RCC 7860 (cell line): ENCODE data around the gene INSIG1.

Experiments used
- DNase-seq: peaks from one replicate; pipeline ENCODE4 v3.0.0-alpha.2; 2015; ENCODE audit warnings: low spot score
- FAIRE-seq: peaks from 2 replicates; lab custom pipeline; 2012; peaks lifted over from hg19 to GRCh38; lab: Jason Lieb, UNC

Gene INSIG1

GRCh38 chr7:155299535-155300202, 2.0 kb downstream of the INSIG1 start:
- no peak for FAIRE-seq
- DNase-seq: no peak

GRCh38 chr7:155300641-155301452, 3.2 kb downstream of the INSIG1 start:
- FAIRE-seq (no peak), DNase-seq (no peak)

- DNase-seq: no peak
- no peak for FAIRE-seq
Measured at GRCh38 chr7:155303039-155303593, 5.4 kb downstream of the INSIG1 start.

GRCh38 chr7:155303897-155304296, 6.2 kb downstream of the INSIG1 start:
- FAIRE-seq: no peak
- DNase-seq: no peak

GRCh38 chr7:155305231-155305904, 7.7 kb downstream of the INSIG1 start:
- FAIRE-seq (no peak), DNase-seq (no peak)

- no peak for FAIRE-seq
- no peak for DNase-seq
Measured at GRCh38 chr7:155306673-155307470, 9.2 kb downstream of the INSIG1 start.

- FAIRE-seq: no peak
- DNase-seq: no peak
Measured at GRCh38 chr7:155308330-155309020, 10.8 kb downstream of the INSIG1 start.

GRCh38 chr7:155309021-155309338, 11.3 kb downstream of the INSIG1 start:
- DNase-seq (no peak), FAIRE-seq (no peak)

- DNase-seq: no peak
Measured at GRCh38 chr7:155310425-155311114, 12.9 kb downstream of the INSIG1 start.

GRCh38 chr7:155311826-155312537, 14.3 kb downstream of the INSIG1 start:
- DNase-seq (no peak), FAIRE-seq (no peak)

More at GRCh38 chr7:155310425-155311114, 12.9 kb downstream of the INSIG1 start:
- FAIRE-seq: no peak

GRCh38 chr7:155312633-155313032, 15.0 kb downstream of the INSIG1 start:
- FAIRE-seq: no peak

GRCh38 chr7:155313096-155313495, 15.4 kb downstream of the INSIG1 start:
- DNase-seq: no peak
- no peak for FAIRE-seq

More at GRCh38 chr7:155312633-155313032, 15.0 kb downstream of the INSIG1 start:
- no peak for DNase-seq

GRCh38 chr7:155315977-155316376, 18.3 kb downstream of the INSIG1 start:
- FAIRE-seq: no peak
- no peak for DNase-seq

GRCh38 chr7:155316427-155317113, 18.9 kb downstream of the INSIG1 start:
- FAIRE-seq (no peak), DNase-seq (no peak)

GRCh38 chr7:155317114-155317434, 19.4 kb downstream of the INSIG1 start:
- DNase-seq (no peak), FAIRE-seq (no peak)

GRCh38 chr7:155318245-155318644, 20.6 kb downstream of the INSIG1 start:
- FAIRE-seq (no peak), DNase-seq (no peak)

GRCh38 chr7:155322530-155322929, 24.9 kb downstream of the INSIG1 start:
- DNase-seq: no peak
- FAIRE-seq: no peak

GRCh38 chr7:155323001-155323638, 25.4 kb downstream of the INSIG1 start:
- DNase-seq (no peak), FAIRE-seq (no peak)
